HepG2 (cell line): ENCODE data around the gene MRPL36. TPM values are rescaled to one million over a fixed set of nuclear protein-coding genes. Genes with fewer than 3 reads are reported as not detected.

Experiments used
- ATAC-seq: fragments of 200-7000 bp; cut with Tn5 transposase; 3 replicates; pipeline ENCODE4 v1.9.1; 2020; ENCODE audit warnings: mild to moderate bottlenecking, moderate library complexity
- BruUV-seq: library from RNA; stranded (reverse); fragments of 400-500 nt; replicated peaks from 2 replicates; lab custom pipeline; 2021; lab: Mats Ljungman, UMichigan
- CTCF ChIA-PET: fragments of 300-600 bp; formaldehyde crosslinking; extraction: SDS; loops from one replicate; lab custom pipeline; 2021; ENCODE audit warnings: low total read pairs, inconsistent platforms, low intra/inter-chr PET ratio; lab: Yijun Ruan, JAX
- POLR2A ChIA-PET: fragments of 350-600 bp; sonication (Branson Sonifier 250); formaldehyde crosslinking; loops from one replicate; lab custom pipeline; 2020; ENCODE audit warnings: antibody characterized with exemption, inconsistent platforms; lab: Yijun Ruan, JAX
- DNase-seq: peaks from one replicate; pipeline ENCODE4 v3.0.0-alpha.2; 2015; ENCODE audit warnings: low spot score
- FAIRE-seq: peaks from 3 replicates; lab custom pipeline; 2011; peaks lifted over from hg19 to GRCh38; lab: Jason Lieb, UNC
- H2AFZ ChIP-seq: one replicate; pipeline ENCODE4 v1.6.1; 2011; ENCODE audit warnings: low read length, inconsistent platforms
- H3K27ac ChIP-seq: fragments of 300-600 bp; 3 replicates; pipeline ENCODE4 v1.8.0; 2011; ENCODE audit warnings: mixed run types, mild to moderate bottlenecking, mixed read lengths, low read length, inconsistent platforms; ENCODE audit not compliant: insufficient read depth; ENCODE audit errors: extremely low read length
- H3K27me3 ChIP-seq, 2 experiments: fragments of 200-600 bp in 1 of 2; 2 replicates in 1 of 2; 3 replicates in 1 of 2; pipeline versions ENCODE4 v1.6.0 to v1.8.0; 2011; ENCODE audit warnings: low read length in 2 of 2, mild to moderate bottlenecking in 2 of 2, moderate library complexity in 2 of 2, inconsistent platforms in 1 of 2; ENCODE audit not compliant: insufficient read depth in 2 of 2, control insufficient read depth in 1 of 2
- H3K36me3 ChIP-seq, 2 experiments: fragments of 200-600 bp in 1 of 2; replicated peaks in 1 of 2; 2 replicates in 1 of 2; 3 replicates in 1 of 2; pipeline versions ENCODE4 v1.5.1 to v1.8.0; 2011; ENCODE audit warnings: low read length in 2 of 2, inconsistent platforms in 1 of 2; ENCODE audit not compliant: insufficient read depth in 2 of 2, control insufficient read depth in 1 of 2
- H3K4me1 ChIP-seq: 2 replicates; pipeline ENCODE4 v1.5.1; 2012; ENCODE audit warnings: low read length, inconsistent platforms; ENCODE audit not compliant: insufficient read depth
- H3K4me2 ChIP-seq: 2 replicates; pipeline ENCODE4 v1.6.0; 2011; ENCODE audit warnings: low read depth, low read length, inconsistent platforms
- H3K4me3 ChIP-seq, 3 experiments: fragments of 200-600 bp in 1 of 3; sonication (generic), shearing (Covaris generic) in 1 of 3; replicated peaks in 1 of 3; 2 replicates each; pipeline ENCODE4 v1.5.1; 2011 to 2016; ENCODE audit warnings: low read length in 3 of 3, inconsistent platforms in 2 of 3, low read depth in 2 of 3, mild to moderate bottlenecking in 2 of 3, control low read depth in 1 of 3, mixed read lengths in 1 of 3; ENCODE audit not compliant: insufficient read depth in 1 of 3
- H3K79me2 ChIP-seq: one replicate; pipeline ENCODE4 v1.6.1; 2011; ENCODE audit warnings: low read length, inconsistent platforms; ENCODE audit not compliant: insufficient read depth
- H3K9ac ChIP-seq: 2 replicates; pipeline ENCODE4 v1.6.0; 2011; ENCODE audit warnings: mild to moderate bottlenecking, low read depth, low read length, inconsistent platforms; ENCODE audit not compliant: insufficient read depth
- H3K9me3 ChIP-seq: 2 replicates; pipeline ENCODE4 v1.5.1; 2012; ENCODE audit warnings: mild to moderate bottlenecking, low read length
- H4K20me1 ChIP-seq: 2 replicates; pipeline ENCODE4 v1.6.0; 2011; ENCODE audit warnings: inconsistent platforms, mild to moderate bottlenecking, low read length, moderate library complexity; ENCODE audit not compliant: insufficient read depth
- JUNB ChIP-seq: sonication (generic); formaldehyde crosslinking; IDR thresholded peaks from 2 replicates; pipeline ENCODE4 v1.8.0; 2022; ENCODE audit warnings: missing genetic modification reagents, mild to moderate bottlenecking, borderline replicate concordance
- KLF6 ChIP-seq: IDR thresholded peaks from 2 replicates; pipeline ENCODE4 v1.8.0; 2016; ENCODE audit warnings: missing biosample characterization, missing genetic modification reagents
- POLR2AphosphoS2 ChIP-seq: IDR thresholded peaks from 2 replicates; pipeline ENCODE4 v1.6.1; 2011; ENCODE audit warnings: low read depth, low read length, improper control_type of control experiment
- SALL2 ChIP-seq: sonication (generic); formaldehyde crosslinking; IDR thresholded peaks from 2 replicates; pipeline ENCODE4 v1.8.1; 2023; ENCODE audit warnings: mild to moderate bottlenecking, missing genetic modification reagents, inconsistent platforms
- ZBTB8A ChIP-seq: sonication (generic); formaldehyde crosslinking; IDR thresholded peaks from 2 replicates; pipeline ENCODE4 v1.4.0; 2020; ENCODE audit warnings: mild to moderate bottlenecking, low read depth, missing genetic modification reagents, borderline replicate concordance
- ZNF546 ChIP-seq: sonication (generic); formaldehyde crosslinking; conservative IDR thresholded peaks from 2 replicates; pipeline ENCODE4 v1.8.1; 2023; ENCODE audit warnings: mild to moderate bottlenecking, missing genetic modification reagents
- ZNF564 ChIP-seq: sonication (generic); formaldehyde crosslinking; IDR thresholded peaks from 2 replicates; pipeline ENCODE4 v1.8.1; 2023; ENCODE audit warnings: mild to moderate bottlenecking, missing genetic modification reagents
- ZNF639 ChIP-seq: conservative IDR thresholded peaks from 2 replicates; pipeline ENCODE4 v1.6.1; 2018; ENCODE audit warnings: missing genetic modification reagents
- ZNF780A ChIP-seq: sonication (generic); formaldehyde crosslinking; IDR thresholded peaks from 2 replicates; pipeline ENCODE4 v1.8.0; 2022; ENCODE audit warnings: mild to moderate bottlenecking, missing genetic modification reagents, moderate library complexity
- WGBS: methylation state at CpG from one replicate; pipeline ENCODE4 v1.1.6; 2017; ENCODE audit warnings: low lambda C conversion rate; 5-methylcytosine and 5-hydroxymethylcytosine counted together
- in situ Hi-C: cut with HindIII; loops from 2 replicates; pipeline ENCODE4 v1.10.0; 2017; ENCODE audit warnings: low pct_unique_long_range_greater_than_20kb; ENCODE audit not compliant: extremely low pct_ligation_motif_present
- intact Hi-C: fragments of 100-400 bp; cut with micrococcal nuclease; formaldehyde crosslinking; loops from one replicate; pipeline ENCODE4 v1.10.0; 2022; ENCODE audit not compliant: unreplicated experiment
- polyA plus RNA-seq, 8 experiments: library from polyadenylated mRNA; depleted of rRNA in 3 of 8; stranded (reverse) in 7 of 8; unstranded in 1 of 8; fragments of >200 nt; fragmentation: Illumina TruSeq in 4 of 8; extraction: Trizol in 4 of 8; gene quantifications; 2 replicates each; pipeline versions ENCODE4 v1.2.1 to v1.2.3, GENCODE V29; 2011 to 2016; ENCODE audit warnings: low read depth in 4 of 8, missing spikeins in 1 of 8, mixed read lengths in 1 of 8; ENCODE audit not compliant: insufficient read depth in 1 of 8
- total RNA-seq, 5 experiments: library from RNA; depleted of rRNA; stranded (reverse); fragments of >200 nt; fragmentation: Illumina TruSeq; extraction: Trizol; gene quantifications; 2 replicates each; pipeline ENCODE4 v1.2.3, GENCODE V29; 2016; ENCODE audit warnings: low read depth in 1 of 5

MRPL36 gene
- total and polyA plus RNA-seq, 2 of the 13 experiments (the other 11 are each of a cell fraction or from before 2014, with no cell fraction given), result 71.3 to 113 TPM

- no peak overlapping the region for H3K4me2 ChIP-seq
- H3K27ac ChIP-seq, result no peak overlapping the region
- no peak overlapping the region for H3K4me3 ChIP-seq
- FAIRE-seq (no peak), ATAC-seq (no peak), DNase-seq (no peak)
- no peaks in the 10 kb centered on the region for H3K36me3 ChIP-seq
- H4K20me1 ChIP-seq, result no peaks in the 10 kb centered on the region
- no peak for TF ChIP-seq ZBTB8A (CRISPR knock-in tag)
- no peak for TF ChIP-seq ZNF546 (CRISPR knock-in tag)
- no peak for TF ChIP-seq KLF6 (CRISPR knock-in tag)
- no peak for TF ChIP-seq POLR2AphosphoS2
- TF ChIP-seq JUNB, result no peak
- TF ChIP-seq ZNF639 (CRISPR knock-in tag), result no peak
- no peak for TF ChIP-seq ZNF564 (CRISPR knock-in tag)
- no peak for TF ChIP-seq ZNF780A (CRISPR knock-in tag)
- TF ChIP-seq SALL2 (CRISPR knock-in tag), result no peak
- in situ Hi-C loops (no loop called here), intact Hi-C loops (no loop called here)
- no peak overlapping the region for H3K9ac ChIP-seq
- H3K9me3 ChIP-seq, result no peaks in the 10 kb centered on the region
- H3K79me2 ChIP-seq, result no peaks in the 10 kb centered on the region
- 26% methylated on average over 6 of the region's 7 CpGs for WGBS
- peaks cover 11 to 68% of the 10 kb centered on the region in 2 experiments; a peak in 4 of 5 replicates for H3K27me3 ChIP-seq
- POLR2A ChIA-PET, result interaction anchor here (1.3 kb wide), 1 partner anchor 12 kb away, joined by 3 read pairs; no protein-coding TSS in a partner anchor
- BruUV-seq, result no TSS peak
- peaks cover 12% of the 10 kb centered on the region; the same call in 1 of the 2 replicates for H3K4me1 ChIP-seq
- H2AFZ ChIP-seq, result no peak overlapping the region
- CTCF ChIA-PET, result no interaction called here
These were observed 11.4 kb downstream of the MRPL36 start for GRCh38 chr5:1788200-1788599.
